H9 (cell line): Measurements from ENCODE around the gene GPR107. TPM values are rescaled to one million over a fixed set of nuclear protein-coding genes. Genes with fewer than 3 reads are reported as not detected.

Source experiments
- DNase-seq: peaks from one replicate; pipeline ENCODE4 v3.0.0-alpha.2; 2017
- H2AFZ ChIP-seq: one replicate; pipeline ENCODE4 v1.6.1; 2013; ENCODE audit warnings: mild to moderate bottlenecking, low read length, control low read depth, moderate library complexity
- H2AK5ac ChIP-seq: 2 replicates; pipeline ENCODE4 v1.6.1; 2013; ENCODE audit warnings: low read length, control low read depth, mixed read lengths; ENCODE audit not compliant: insufficient read length
- H2BK120ac ChIP-seq: one replicate; pipeline ENCODE4 v1.6.1; 2013; ENCODE audit warnings: low read depth, mild to moderate bottlenecking, low read length, control low read depth, inconsistent platforms; ENCODE audit not compliant: poor library complexity, severe bottlenecking
- H2BK12ac ChIP-seq: 2 replicates; pipeline ENCODE4 v1.6.1; 2013; ENCODE audit warnings: low read length, control low read depth, mixed read lengths, low read depth; ENCODE audit not compliant: insufficient read length
- H2BK15ac ChIP-seq: 2 replicates; pipeline ENCODE4 v1.6.1; 2013; ENCODE audit warnings: low read depth, low read length, control low read depth
- H2BK20ac ChIP-seq: one replicate; pipeline ENCODE4 v1.6.1; 2013; ENCODE audit warnings: low read depth, mild to moderate bottlenecking, low read length, control low read depth, inconsistent platforms; ENCODE audit not compliant: poor library complexity, severe bottlenecking
- H2BK5ac ChIP-seq: 2 replicates; pipeline ENCODE4 v1.6.1; 2013; ENCODE audit warnings: low read length, control low read depth, mixed read lengths; ENCODE audit not compliant: insufficient read length
- H3K14ac ChIP-seq: 2 replicates; pipeline ENCODE4 v1.6.1; 2013; ENCODE audit warnings: low read length, control low read depth; ENCODE audit not compliant: insufficient read depth
- H3K18ac ChIP-seq: 2 replicates; pipeline ENCODE4 v1.6.1; 2013; ENCODE audit warnings: low read depth, mild to moderate bottlenecking, mixed read lengths, low read length, control low read depth; ENCODE audit not compliant: insufficient read length
- H3K23ac ChIP-seq: 2 replicates; pipeline ENCODE4 v1.6.1; 2013; ENCODE audit warnings: low read length, control low read depth, mixed read lengths, low read depth; ENCODE audit not compliant: insufficient read length
- H3K23me2 ChIP-seq: 2 replicates; pipeline ENCODE4 v1.6.1; 2013; ENCODE audit warnings: low read depth, mild to moderate bottlenecking, mixed read lengths, low read length, control low read depth; ENCODE audit not compliant: insufficient read length, poor library complexity, severe bottlenecking
- H3K27ac ChIP-seq: 2 replicates; pipeline ENCODE4 v1.5.1; 2013; ENCODE audit warnings: low read length, control low read depth, mixed read lengths, low read depth; ENCODE audit not compliant: insufficient read length
- H3K27me3 ChIP-seq: 2 replicates; pipeline ENCODE4 v1.6.1; 2013; ENCODE audit warnings: low read length, control low read depth, inconsistent platforms; ENCODE audit not compliant: insufficient read depth
- H3K4ac ChIP-seq: 2 replicates; pipeline ENCODE4 v1.6.1; 2013; ENCODE audit warnings: low read depth, mild to moderate bottlenecking, control low read depth, inconsistent platforms, low read length, moderate library complexity
- H3K4me1 ChIP-seq: 2 replicates; pipeline ENCODE4 v1.6.1; 2013; ENCODE audit warnings: low read length, control low read depth, inconsistent platforms; ENCODE audit not compliant: insufficient read depth
- H3K4me2 ChIP-seq: 2 replicates; pipeline ENCODE4 v1.6.1; 2013; ENCODE audit warnings: low read length, control low read depth, mixed read lengths; ENCODE audit not compliant: insufficient read length, insufficient read depth
- H3K56ac ChIP-seq: 2 replicates; pipeline ENCODE4 v1.6.1; 2013; ENCODE audit warnings: low read depth, mild to moderate bottlenecking, mixed read lengths, low read length, control low read depth; ENCODE audit not compliant: insufficient read length
- H3K79me1 ChIP-seq: 2 replicates; pipeline ENCODE4 v1.6.1; 2013; ENCODE audit warnings: low read depth, mild to moderate bottlenecking, moderate library complexity, low read length, control low read depth, inconsistent platforms; ENCODE audit not compliant: insufficient read depth, poor library complexity, severe bottlenecking
- H3K79me2 ChIP-seq: 2 replicates; pipeline ENCODE4 v1.6.1; 2013; ENCODE audit warnings: low read length, control low read depth, inconsistent platforms; ENCODE audit not compliant: insufficient read depth
- H3K9ac ChIP-seq: 2 replicates; pipeline ENCODE4 v1.6.1; 2013; ENCODE audit warnings: low read length, control low read depth, mixed read lengths; ENCODE audit not compliant: insufficient read length; ENCODE audit errors: extremely low read depth
- H3K9me3 ChIP-seq: one replicate; pipeline ENCODE4 v1.6.1; 2013; ENCODE audit warnings: low read depth, low read length, inconsistent platforms; ENCODE audit not compliant: control insufficient read depth
- H3T11ph ChIP-seq: one replicate; pipeline ENCODE4 v1.6.1; 2013; ENCODE audit warnings: mild to moderate bottlenecking, low read length, control low read depth, inconsistent platforms
- H4K20me1 ChIP-seq: one replicate; pipeline ENCODE4 v1.6.1; 2013; ENCODE audit not compliant: control insufficient read depth, insufficient read length, insufficient read depth
- H4K5ac ChIP-seq: 2 replicates; pipeline ENCODE4 v1.6.1; 2013; ENCODE audit warnings: low read depth, mild to moderate bottlenecking, mixed read lengths, low read length, control low read depth; ENCODE audit not compliant: insufficient read length
- H4K8ac ChIP-seq: replicated peaks from 2 replicates; pipeline ENCODE4 v1.6.1; 2013; ENCODE audit warnings: low read length, control low read depth, mixed read lengths, low read depth; ENCODE audit not compliant: insufficient read length
- H4K91ac ChIP-seq: 2 replicates; pipeline ENCODE4 v1.6.1; 2013; ENCODE audit warnings: low read depth, mild to moderate bottlenecking, moderate library complexity, mixed read lengths, low read length, control low read depth; ENCODE audit not compliant: insufficient read length
- H3K27ac Mint-ChIP-seq, 3 experiments: 2 replicates in 2 of 3; 3 replicates in 1 of 3; pipeline ENCODE4 v1.8.0; 2020 to 2021; ENCODE audit warnings: mixed read lengths in 3 of 3, mild to moderate bottlenecking in 1 of 3, moderate library complexity in 1 of 3
- H3K27me3 Mint-ChIP-seq: 2 replicates; pipeline ENCODE4 v1.8.0; 2021; ENCODE audit warnings: low read depth, mild to moderate bottlenecking, moderate library complexity, mixed read lengths
- H3K36me3 Mint-ChIP-seq, 3 experiments: 2 replicates in 2 of 3; 3 replicates in 1 of 3; pipeline ENCODE4 v1.8.0; 2020 to 2021; ENCODE audit warnings: low read depth in 3 of 3, mixed read lengths in 3 of 3; ENCODE audit not compliant: insufficient read depth in 1 of 3
- H3K4me1 Mint-ChIP-seq, 2 experiments: 2 replicates each; pipeline ENCODE4 v1.8.0; 2020; ENCODE audit warnings: mixed read lengths in 2 of 2
- H3K4me3 Mint-ChIP-seq, 2 experiments: 2 replicates in 1 of 2; 3 replicates in 1 of 2; pipeline ENCODE4 v1.8.0; 2020 to 2021; ENCODE audit warnings: mild to moderate bottlenecking in 2 of 2, mixed read lengths in 2 of 2, moderate library complexity in 1 of 2
- H3K9me3 Mint-ChIP-seq, 2 experiments: 2 replicates in 1 of 2; 3 replicates in 1 of 2; pipeline ENCODE4 v1.8.0; 2020; ENCODE audit warnings: mild to moderate bottlenecking in 2 of 2, mixed read lengths in 2 of 2, moderate library complexity in 1 of 2
- CTCF ChIP-seq: fragments of 200-600 bp; sonication (generic); conservative IDR thresholded peaks from 3 replicates; pipeline ENCODE4 v1.8.0; 2021; ENCODE audit warnings: antibody characterized with exemption, mild to moderate bottlenecking
- WGBS: extraction: QIAGEN DNeasy Blood & Tissue Kit; methylation state at CpG from one replicate; pipeline ENCODE4 v1.1.7; 2013; ENCODE audit warnings: missing lambda C conversion rate, low lambda C conversion rate, mixed read lengths; ENCODE audit not compliant: insufficient read length; ENCODE audit errors: extremely low coverage; 5-methylcytosine and 5-hydroxymethylcytosine counted together
- total RNA-seq: library from RNA; stranded (reverse); gene quantifications from 2 replicates; pipeline ENCODE4 v1.2.1, GENCODE V29; 2021

Gene GPR107
- total RNA-seq, 1 experiment from 2014 or later: 38.0 TPM

DNA sequence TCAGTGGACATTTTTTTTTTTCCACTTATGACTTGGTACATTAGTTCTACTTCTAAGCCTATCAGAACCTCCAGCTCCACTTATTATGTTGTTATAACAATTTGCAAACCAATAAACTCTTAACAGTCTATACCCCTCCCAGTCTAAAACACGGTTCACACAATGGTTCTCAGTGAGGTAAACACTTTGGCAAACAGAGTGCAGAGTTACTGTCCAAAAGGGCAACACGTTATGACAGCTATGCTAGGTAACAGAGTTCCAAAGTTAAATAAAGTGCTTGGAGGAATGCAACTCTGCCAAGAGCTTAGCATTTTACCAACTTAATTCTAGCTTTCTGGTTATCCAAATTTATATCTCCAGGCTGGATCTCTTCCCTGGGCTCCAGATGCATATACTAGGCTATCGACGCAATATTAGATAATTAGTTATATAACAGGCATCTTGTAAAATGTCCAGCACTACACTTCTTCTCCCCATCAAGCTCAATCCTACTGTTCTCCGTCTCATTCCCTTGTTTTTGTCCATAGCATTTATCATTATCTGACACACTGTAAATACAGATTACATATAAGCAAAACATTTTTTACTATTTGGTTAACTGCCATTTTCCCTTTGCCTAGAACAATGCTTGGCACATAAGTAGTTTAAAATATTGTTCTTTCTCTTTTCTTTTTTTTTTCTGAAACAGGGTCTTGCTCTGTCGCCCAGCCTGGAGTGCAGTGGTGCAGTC is 25.0 kb upstream of the GPR107 start:
- H3K27me3 ChIP-seq: no peaks in the 10 kb centered on the region
- H3K4me3 Mint-ChIP-seq: no peak overlapping the region
- no peaks in the 10 kb centered on the region for H3K27me3 Mint-ChIP-seq
- no peak overlapping the region for H3K18ac ChIP-seq
- H3K79me2 ChIP-seq: no peaks in the 10 kb centered on the region; the same call in 1 of the 2 replicates
- DNase-seq: no peak
- no peak overlapping the region for H3K4ac ChIP-seq
- no peak for TF ChIP-seq CTCF
- H3K27ac ChIP-seq: no peak overlapping the region
- H2AK5ac ChIP-seq: no peak overlapping the region
- H4K8ac ChIP-seq: no peak overlapping the region
- no peak overlapping the region for H2BK12ac ChIP-seq
- peaks cover 7 to 8% of the 10 kb centered on the region in 2 experiments for H3K4me1 Mint-ChIP-seq
- H3K4me2 ChIP-seq: no peak overlapping the region
- H3K79me1 ChIP-seq: no peaks in the 10 kb centered on the region
- no peak overlapping the region for H3K23ac ChIP-seq
- no peak overlapping the region for H3K56ac ChIP-seq
- H3K9ac ChIP-seq: no peak overlapping the region
- no peak overlapping the region; a peak in 2 of 7 replicates for H3K27ac Mint-ChIP-seq
- H3K23me2 ChIP-seq: no peaks in the 10 kb centered on the region
- no CpG with 5 or more reads among the region's 6 CpGs for WGBS
- H2BK120ac ChIP-seq: no peak overlapping the region
- no peaks in the 10 kb centered on the region for H3K9me3 Mint-ChIP-seq
- H4K5ac ChIP-seq: no peak overlapping the region
- no peaks in the 10 kb centered on the region for H4K20me1 ChIP-seq
- H2BK20ac ChIP-seq: no peak overlapping the region
- no peak overlapping the region for H2AFZ ChIP-seq
- no peaks in the 10 kb centered on the region for H3K9me3 ChIP-seq
- no peaks in the 10 kb centered on the region for H3K4me1 ChIP-seq
- H3T11ph ChIP-seq: no peak overlapping the region
- no peak overlapping the region for H3K14ac ChIP-seq
- H3K36me3 Mint-ChIP-seq: no peaks in the 10 kb centered on the region
- H2BK5ac ChIP-seq: no peak overlapping the region
- H4K91ac ChIP-seq: no peak overlapping the region
- no peak overlapping the region for H2BK15ac ChIP-seq
